NCI-H82 (cell line): ENCODE measurements around the gene PFDN2.
A peak's percentile ranks its signal among the peaks of the same experiment; 100 is the strongest.
"Not testable (repeated sequence)": the region's sequence is repeated elsewhere in the genome, so short reads cannot be mapped to it uniquely, and the experiment has no call there.

Experiments
- DNase-seq: peaks from one replicate; lab custom pipeline; 2025; lab: John Stamatoyannopoulos, UW

PFDN2 gene

GRCh38 chr1:161080441-161081405, 37.1 kb downstream of the PFDN2 start:
- DNase-seq: peak; percentile 48

- DNase-seq: no peak
Observed at GRCh38 chr1:161079436-161080110, 38.3 kb downstream of the PFDN2 start.

GRCh38 chr1:161077426-161077825, 40.4 kb downstream of the PFDN2 start:
- DNase-seq: no peak

- no peak for DNase-seq
Observed at GRCh38 chr1:161076410-161076809, 41.4 kb downstream of the PFDN2 start.

- DNase-seq: no peak
Observed at GRCh38 chr1:161074676-161075368, 43.0 kb downstream of the PFDN2 start.

DNA sequence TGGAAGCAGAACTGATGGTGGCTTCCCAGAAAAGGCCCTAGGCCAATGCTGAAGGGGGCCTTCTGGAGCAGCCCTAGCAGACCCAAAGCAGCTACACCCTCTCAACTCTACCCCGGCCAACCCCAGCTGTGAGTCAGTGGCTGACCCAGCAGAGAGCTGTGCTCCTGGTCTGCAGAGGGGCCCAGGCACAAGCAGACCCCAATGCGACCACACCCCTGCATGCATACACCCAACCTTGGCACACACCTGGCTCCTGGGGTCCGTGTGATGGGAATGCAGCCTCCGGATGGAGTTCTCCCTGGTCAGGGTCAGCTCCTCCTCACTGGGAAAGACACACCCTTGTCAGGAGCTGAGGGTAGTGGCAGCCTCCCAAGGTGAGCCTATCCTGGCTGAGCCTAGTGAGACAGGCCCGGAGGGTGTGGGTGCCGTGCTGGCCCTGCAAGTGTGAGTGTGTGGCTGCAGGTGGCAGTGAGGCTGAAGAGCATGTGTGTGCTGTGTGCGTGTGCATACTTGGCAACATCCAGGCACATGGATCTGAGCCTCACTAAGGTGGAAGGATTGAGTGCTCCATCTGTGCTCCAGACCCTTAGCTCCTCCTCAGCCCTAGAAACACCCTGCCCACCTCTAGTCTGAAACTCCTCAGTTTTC, 44.2 kb downstream of the PFDN2 start:
- no peak for DNase-seq

- DNase-seq: no peak
Observed at GRCh38 chr1:161072751-161073449, 44.9 kb downstream of the PFDN2 start.

GRCh38 chr1:161071886-161072371, 45.9 kb downstream of the PFDN2 start:
- peak; percentile 69 for DNase-seq

- DNase-seq: no peak
Observed at GRCh38 chr1:161070761-161071160, 47.1 kb downstream of the PFDN2 start.

- no peak for DNase-seq
Observed at GRCh38 chr1:161069731-161070270, 48.0 kb downstream of the PFDN2 start, which contains the start of gene ARHGAP30. Gene ARHGAP30, minus strand, starts transcription at chr1:161069891. Its CDS starts 267 bp downstream, at chr1:161069624.

DNA sequence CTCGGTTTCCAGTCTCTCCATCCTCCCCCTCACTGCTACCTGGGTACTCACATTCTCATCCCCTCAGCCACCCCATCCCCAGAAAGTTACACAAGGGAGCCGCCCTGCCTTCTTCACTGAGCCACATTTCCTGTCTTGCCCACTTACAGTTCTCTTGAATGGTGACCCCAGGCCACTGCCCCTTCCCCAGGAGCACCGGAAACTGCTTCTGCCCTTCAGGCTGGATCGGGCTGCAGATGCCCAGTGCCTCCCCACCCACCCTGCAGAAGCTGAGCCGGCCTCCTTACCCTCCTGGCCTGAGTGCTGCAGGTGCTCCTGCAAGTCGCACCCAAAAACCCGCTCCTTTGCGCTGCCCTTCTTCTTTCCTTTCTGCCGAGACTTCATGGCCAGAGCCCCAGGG, 48.6 kb downstream of the PFDN2 start:
- DNase-seq: no peak

DNA sequence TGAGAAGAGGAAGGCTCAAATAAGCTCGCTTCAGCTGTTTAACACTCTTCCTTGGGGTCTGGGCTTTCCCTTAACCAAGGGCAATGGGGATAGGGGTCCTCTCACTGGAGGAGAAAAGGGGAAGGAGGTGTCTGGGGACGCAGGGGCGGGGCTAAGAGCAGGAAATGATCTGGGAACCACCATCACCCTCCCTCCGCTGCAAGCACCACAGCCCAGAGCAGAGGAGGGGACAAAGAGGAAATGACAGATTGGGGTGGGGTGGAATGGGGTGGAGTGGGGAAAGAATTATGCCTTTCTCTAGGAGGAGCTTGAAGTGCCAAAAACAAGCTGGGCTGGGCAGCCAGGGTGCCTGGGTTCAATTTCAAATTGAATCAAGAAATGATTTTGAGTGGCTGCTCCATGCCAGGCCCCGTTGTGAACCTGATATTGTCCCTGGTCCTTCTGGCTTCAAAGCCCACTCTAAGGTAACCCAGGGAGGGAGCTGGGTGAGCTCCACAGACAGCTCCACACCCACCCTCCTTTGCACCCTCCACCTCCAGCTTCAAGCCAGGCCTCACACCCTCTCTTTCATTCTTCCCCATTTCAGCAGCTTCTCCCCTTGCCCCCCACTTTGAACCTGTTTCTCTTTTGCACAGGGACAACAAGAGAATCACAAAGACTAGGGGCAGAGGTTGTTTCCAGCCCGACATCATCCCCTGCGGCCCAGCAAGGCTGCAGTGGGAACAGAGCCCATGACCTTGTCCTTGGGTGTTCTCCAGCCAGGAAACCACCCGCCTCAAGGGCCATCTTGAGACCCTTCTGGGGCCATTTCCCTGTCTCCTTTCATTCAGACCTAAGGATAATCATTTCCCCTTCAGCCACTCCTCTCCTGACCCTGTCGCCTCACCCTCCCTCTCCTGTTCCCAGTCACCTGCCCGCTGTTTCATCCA, 49.3 kb downstream of the PFDN2 start:
- DNase-seq: peak; percentile 62

DNA sequence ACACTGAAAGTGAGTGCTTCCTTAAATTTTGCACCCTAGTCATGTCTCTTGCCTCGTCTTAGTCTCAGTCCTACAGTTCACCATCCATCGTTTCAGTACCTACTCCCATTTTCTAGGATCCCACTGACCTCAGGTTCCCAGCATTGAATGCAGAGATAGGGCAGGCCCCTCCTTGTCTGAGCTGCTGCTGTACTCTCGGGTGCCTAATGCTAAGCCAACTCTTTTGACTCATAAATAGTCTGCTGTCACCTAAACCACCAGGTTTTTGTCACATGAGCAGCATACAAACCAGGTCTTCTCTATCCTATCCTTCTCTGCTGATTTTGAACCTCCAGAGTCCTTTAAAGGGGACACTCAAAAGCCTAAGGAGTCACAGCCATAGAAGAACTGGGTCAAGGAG, 51.1 kb downstream of the PFDN2 start:
- DNase-seq: no peak

GRCh38 chr1:161065681-161066080, 52.2 kb downstream of the PFDN2 start:
- not testable (repeated sequence) for DNase-seq

DNA sequence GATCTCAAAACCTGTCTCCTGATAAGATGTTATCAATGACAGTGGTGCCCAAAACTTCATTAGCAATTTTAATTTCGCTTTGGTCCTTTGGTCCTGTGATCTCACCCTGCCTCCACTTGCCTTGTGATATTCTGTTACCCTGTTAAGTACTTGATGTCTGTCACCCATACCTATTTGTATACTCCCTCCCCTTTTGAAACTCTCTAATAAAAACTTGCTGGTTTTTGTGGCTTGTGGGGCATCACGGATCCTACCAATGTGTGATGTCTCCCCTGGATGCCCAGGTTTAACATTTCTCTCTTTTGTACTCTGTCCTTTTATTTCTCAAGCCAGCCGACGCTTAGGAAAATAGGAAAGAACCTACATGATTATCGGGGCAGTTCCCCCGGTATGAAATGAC, 53.9 kb downstream of the PFDN2 start:
- DNase-seq: not testable (repeated sequence)

- no peak for DNase-seq
Observed at GRCh38 chr1:161061419-161061818, 56.4 kb downstream of the PFDN2 start.

DNA sequence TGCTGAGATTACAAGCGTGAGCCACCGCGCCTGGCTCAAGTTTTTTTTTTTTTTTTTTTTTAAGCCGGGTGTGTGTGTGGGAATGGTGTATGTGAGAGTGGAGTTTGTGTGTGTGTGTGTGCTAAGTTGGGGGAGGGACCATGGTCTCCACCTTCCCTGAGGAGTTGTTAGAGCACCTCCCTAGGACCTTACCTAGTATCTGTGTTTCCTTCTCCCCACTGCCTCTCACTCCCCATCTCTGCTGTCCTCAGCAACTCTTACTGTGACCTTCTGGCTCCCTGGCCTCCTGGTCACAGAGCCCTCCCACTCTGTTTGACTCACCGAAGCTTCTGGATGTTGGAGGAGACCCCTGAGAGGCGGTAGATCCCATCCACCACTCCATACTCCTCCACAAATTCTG, 58.5 kb downstream of the PFDN2 start:
- no peak for DNase-seq

GRCh38 chr1:161054805-161055204, 63.0 kb downstream of the PFDN2 start:
- no peak for DNase-seq

- DNase-seq: no peak
Observed at GRCh38 chr1:161054232-161054631, 63.6 kb downstream of the PFDN2 start.

GRCh38 chr1:161052899-161053298, 64.9 kb downstream of the PFDN2 start:
- DNase-seq: no peak
